Astrocyte (in vitro differentiated cells and primary cell): Measurements from ENCODE around the gene KLF7. TPM values are rescaled to one million over a fixed set of nuclear protein-coding genes. Genes with fewer than 3 reads are reported as not detected.
A peak's percentile ranks its signal among the peaks of the same experiment; 100 is the strongest.

Experiments
- DNase-seq: peaks from one replicate; pipeline ENCODE4 v3.0.0-alpha.2; 2010; ENCODE audit warnings: low read depth
- FAIRE-seq: peaks from 2 replicates; lab custom pipeline; 2011; peaks lifted over from hg19 to GRCh38; lab: Jason Lieb, UNC
- H2AFZ ChIP-seq: 2 replicates; pipeline ENCODE4 v1.6.0; 2012; ENCODE audit warnings: low read depth, low read length, inconsistent platforms
- H3K27ac ChIP-seq: 2 replicates; pipeline ENCODE4 v1.5.1; 2011; ENCODE audit warnings: low read depth, low read length, inconsistent platforms
- H3K27me3 ChIP-seq: 2 replicates; pipeline ENCODE4 v1.6.0; 2011; ENCODE audit warnings: low read length, inconsistent platforms; ENCODE audit not compliant: insufficient read depth
- H3K36me3 ChIP-seq: 2 replicates; pipeline ENCODE4 v1.5.1; 2011; ENCODE audit warnings: low read length, inconsistent platforms; ENCODE audit not compliant: insufficient read depth
- H3K4me1 ChIP-seq: 2 replicates; pipeline ENCODE4 v1.5.1; 2011; ENCODE audit warnings: low read length, inconsistent platforms; ENCODE audit not compliant: insufficient read depth
- H3K4me2 ChIP-seq: 2 replicates; pipeline ENCODE4 v1.6.0; 2012; ENCODE audit warnings: low read length, inconsistent platforms
- H3K4me3 ChIP-seq: 2 replicates; pipeline ENCODE4 v1.5.1; 2011; ENCODE audit warnings: low read depth, mild to moderate bottlenecking, low read length, inconsistent platforms; ENCODE audit not compliant: insufficient read depth
- H3K79me2 ChIP-seq: 2 replicates; pipeline ENCODE4 v1.6.0; 2012; ENCODE audit warnings: mild to moderate bottlenecking, low read length, inconsistent platforms; ENCODE audit not compliant: insufficient read depth
- H3K9ac ChIP-seq: 2 replicates; pipeline ENCODE4 v1.6.0; 2012; ENCODE audit warnings: mild to moderate bottlenecking, low read length, inconsistent platforms
- H3K9me3 ChIP-seq: 2 replicates; pipeline ENCODE4 v1.5.1; 2012; ENCODE audit warnings: low read depth, mild to moderate bottlenecking, low read length, inconsistent platforms; ENCODE audit not compliant: insufficient read depth
- H4K20me1 ChIP-seq: 2 replicates; pipeline ENCODE4 v1.6.0; 2012; ENCODE audit warnings: low read length, inconsistent platforms; ENCODE audit not compliant: insufficient read depth
- H3K27ac Mint-ChIP-seq: one replicate; pipeline ENCODE4 v1.8.0; 2021; ENCODE audit warnings: mild to moderate bottlenecking, mixed read lengths; ENCODE audit not compliant: unreplicated experiment
- H3K27me3 Mint-ChIP-seq: one replicate; pipeline ENCODE4 v1.8.0; 2021; ENCODE audit warnings: low read depth, mixed read lengths; ENCODE audit not compliant: unreplicated experiment
- H3K36me3 Mint-ChIP-seq: one replicate; pipeline ENCODE4 v1.8.0; 2021; ENCODE audit warnings: low read depth, mixed read lengths; ENCODE audit not compliant: unreplicated experiment
- H3K4me1 Mint-ChIP-seq: one replicate; pipeline ENCODE4 v1.8.0; 2021; ENCODE audit warnings: low read depth, mixed read lengths; ENCODE audit not compliant: unreplicated experiment
- H3K4me3 Mint-ChIP-seq: one replicate; pipeline ENCODE4 v1.8.0; 2021; ENCODE audit warnings: mild to moderate bottlenecking, moderate library complexity, mixed read lengths; ENCODE audit not compliant: unreplicated experiment
- H3K9me3 Mint-ChIP-seq: one replicate; pipeline ENCODE4 v1.8.0; 2021; ENCODE audit warnings: mild to moderate bottlenecking, mixed read lengths; ENCODE audit not compliant: unreplicated experiment
- EZH2 ChIP-seq: IDR thresholded peaks from 2 replicates; pipeline ENCODE4 v1.6.1; 2012; ENCODE audit warnings: mild to moderate bottlenecking, low read length, inconsistent platforms; ENCODE audit not compliant: insufficient read depth
- total RNA-seq: library from RNA; stranded (reverse); gene quantifications from 2 replicates; pipeline ENCODE4 v1.2.1, GENCODE V29; 2021
- TF ChIP-seq, protein P1 (sequence below): IDR thresholded peaks from 2 replicates; pipeline ENCODE4 v1.5.1; 2011; ENCODE audit warnings: low read depth, mild to moderate bottlenecking, inconsistent platforms, low read length, moderate library complexity; ENCODE audit not compliant: insufficient read depth

Gene KLF7
- total RNA-seq, 1 donor from 2014 or later: 81.2 TPM

GRCh38 chr2:207167099-207167923, 1.6 kb upstream of the KLF7 start:
- H3K4me3 ChIP-seq: peak overlapping the region; percentile 61

DNA sequence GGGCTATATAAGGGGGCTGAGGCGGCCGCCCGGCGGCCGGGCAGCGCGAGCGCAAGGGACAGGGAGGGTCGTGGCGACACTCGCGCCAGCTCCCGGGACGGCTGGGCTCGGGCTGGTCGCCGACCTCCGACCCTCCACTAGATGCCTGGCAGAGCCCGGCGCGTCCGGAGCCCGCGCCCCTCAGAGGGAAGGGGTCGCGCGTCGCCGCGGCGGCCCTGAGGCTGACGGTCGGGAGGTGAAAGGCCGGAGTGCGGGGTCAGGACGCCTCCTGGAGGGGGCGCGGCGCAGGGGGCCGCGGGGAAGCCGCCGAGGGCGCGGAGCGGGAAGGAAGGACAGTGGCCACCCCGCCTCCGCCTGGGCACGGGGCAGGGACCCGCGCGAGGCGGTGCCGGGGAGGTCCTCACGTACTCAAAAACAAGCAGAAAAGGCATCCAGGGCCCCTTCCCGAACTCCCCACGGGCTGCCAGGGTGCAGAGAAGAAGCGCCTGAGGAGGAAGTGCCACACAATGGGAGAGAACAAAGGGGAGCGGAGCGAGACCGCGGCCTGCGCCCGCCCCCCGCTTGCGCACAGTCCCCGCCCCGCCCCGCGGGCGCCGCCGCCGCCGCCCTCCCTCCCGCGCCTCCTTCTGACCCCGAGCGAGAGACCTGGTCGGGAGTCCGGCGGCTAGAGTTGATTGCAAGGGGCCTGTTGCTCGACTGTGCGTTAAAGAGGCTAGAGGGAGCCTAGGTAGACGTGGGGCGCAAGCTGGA, 776 bp upstream of the KLF7 start:
- Mint-ChIP-seq H3K27me3 (no peaks in the 10 kb centered on the region), H3K9me3 (peaks cover 2% of the 10 kb centered on the region), H3K36me3 (peaks cover 3% of the 10 kb centered on the region), H3K27ac (peak overlapping the region; percentile 99), H3K4me3 (peak overlapping the region; percentile 98), H3K4me1 (peaks cover 18% of the 10 kb centered on the region)
- peaks cover 19% of the 10 kb centered on the region for H4K20me1 ChIP-seq
- no peaks in the 10 kb centered on the region for H3K9me3 ChIP-seq
- TF ChIP-seq, protein P1, sequence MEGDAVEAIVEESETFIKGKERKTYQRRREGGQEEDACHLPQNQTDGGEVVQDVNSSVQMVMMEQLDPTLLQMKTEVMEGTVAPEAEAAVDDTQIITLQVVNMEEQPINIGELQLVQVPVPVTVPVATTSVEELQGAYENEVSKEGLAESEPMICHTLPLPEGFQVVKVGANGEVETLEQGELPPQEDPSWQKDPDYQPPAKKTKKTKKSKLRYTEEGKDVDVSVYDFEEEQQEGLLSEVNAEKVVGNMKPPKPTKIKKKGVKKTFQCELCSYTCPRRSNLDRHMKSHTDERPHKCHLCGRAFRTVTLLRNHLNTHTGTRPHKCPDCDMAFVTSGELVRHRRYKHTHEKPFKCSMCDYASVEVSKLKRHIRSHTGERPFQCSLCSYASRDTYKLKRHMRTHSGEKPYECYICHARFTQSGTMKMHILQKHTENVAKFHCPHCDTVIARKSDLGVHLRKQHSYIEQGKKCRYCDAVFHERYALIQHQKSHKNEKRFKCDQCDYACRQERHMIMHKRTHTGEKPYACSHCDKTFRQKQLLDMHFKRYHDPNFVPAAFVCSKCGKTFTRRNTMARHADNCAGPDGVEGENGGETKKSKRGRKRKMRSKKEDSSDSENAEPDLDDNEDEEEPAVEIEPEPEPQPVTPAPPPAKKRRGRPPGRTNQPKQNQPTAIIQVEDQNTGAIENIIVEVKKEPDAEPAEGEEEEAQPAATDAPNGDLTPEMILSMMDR: no peak
- no peak for TF ChIP-seq EZH2
- H3K79me2 ChIP-seq: peaks cover 43% of the 10 kb centered on the region
- H3K27me3 ChIP-seq: no peaks in the 10 kb centered on the region
- H3K4me2 ChIP-seq: peak overlapping the region; percentile 87
- H3K4me1 ChIP-seq: peaks cover 28% of the 10 kb centered on the region
- H3K36me3 ChIP-seq: no peaks in the 10 kb centered on the region
- DNase-seq (peak; percentile 67), FAIRE-seq (no peak)
- no peak overlapping the region for H2AFZ ChIP-seq
- peak overlapping the region; percentile 99 for H3K9ac ChIP-seq
- H3K4me3 ChIP-seq: peak overlapping the region; percentile 68
- peak overlapping the region; percentile 98 for H3K27ac ChIP-seq

More at GRCh38 chr2:207167099-207167923, 1.6 kb upstream of the KLF7 start:
- H3K4me1 ChIP-seq: peaks cover 20% of the 10 kb centered on the region
- no peak for TF ChIP-seq EZH2
- TF ChIP-seq, protein P1: no peak
- FAIRE-seq (peak; percentile 60), DNase-seq (peak; percentile 82)
- H3K9ac ChIP-seq: peak overlapping the region; percentile 99
- H4K20me1 ChIP-seq: peaks cover 12% of the 10 kb centered on the region
- H3K4me1 Mint-ChIP-seq: peaks cover 11% of the 10 kb centered on the region
- H3K27ac ChIP-seq: peak overlapping the region; percentile 98
- no peak overlapping the region for H2AFZ ChIP-seq
- peak overlapping the region; percentile 93 for H3K4me3 Mint-ChIP-seq
- H3K9me3 ChIP-seq: no peaks in the 10 kb centered on the region
- peak overlapping the region; percentile 87 for H3K4me2 ChIP-seq
- H3K36me3 ChIP-seq: no peaks in the 10 kb centered on the region
- peaks cover 35% of the 10 kb centered on the region for H3K79me2 ChIP-seq
- H3K27me3 ChIP-seq: no peaks in the 10 kb centered on the region
- H3K9me3 Mint-ChIP-seq: peaks cover 2% of the 10 kb centered on the region
- no peaks in the 10 kb centered on the region for H3K27me3 Mint-ChIP-seq
- peak overlapping the region; percentile 99 for H3K27ac Mint-ChIP-seq
- H3K36me3 Mint-ChIP-seq: peaks cover 3% of the 10 kb centered on the region
